ENCODE measurements around the gene ZBTB8A. TPM values are rescaled to one million over a fixed set of nuclear protein-coding genes. Genes with fewer than 3 reads are reported as not detected.

ZBTB8A gene
- total and polyA plus RNA-seq, 4 donors = 0.93 to 3.3 (median 1.3) TPM

DNA sequence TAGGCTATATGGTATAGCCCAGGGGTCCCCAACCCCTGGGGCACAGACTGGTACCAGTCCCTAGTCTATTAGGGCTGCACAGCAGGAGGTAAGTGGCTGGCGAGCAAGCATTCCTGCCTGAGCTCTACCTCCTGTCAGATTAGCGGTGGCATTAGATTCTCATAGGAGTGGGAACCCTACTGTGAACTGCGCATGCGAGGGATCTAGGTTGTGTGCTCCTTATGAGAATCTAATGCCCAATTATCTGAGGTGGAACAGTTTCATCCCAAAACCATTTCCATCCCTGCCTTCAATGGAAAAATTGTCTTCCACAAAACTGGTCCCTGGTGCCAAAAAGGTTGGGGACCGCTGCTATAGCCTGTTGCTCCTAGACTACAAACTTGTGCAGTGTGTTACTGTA is 22.8 kb upstream of the ZBTB8A start (continued):
- TF ChIP-seq, protein P1, sequence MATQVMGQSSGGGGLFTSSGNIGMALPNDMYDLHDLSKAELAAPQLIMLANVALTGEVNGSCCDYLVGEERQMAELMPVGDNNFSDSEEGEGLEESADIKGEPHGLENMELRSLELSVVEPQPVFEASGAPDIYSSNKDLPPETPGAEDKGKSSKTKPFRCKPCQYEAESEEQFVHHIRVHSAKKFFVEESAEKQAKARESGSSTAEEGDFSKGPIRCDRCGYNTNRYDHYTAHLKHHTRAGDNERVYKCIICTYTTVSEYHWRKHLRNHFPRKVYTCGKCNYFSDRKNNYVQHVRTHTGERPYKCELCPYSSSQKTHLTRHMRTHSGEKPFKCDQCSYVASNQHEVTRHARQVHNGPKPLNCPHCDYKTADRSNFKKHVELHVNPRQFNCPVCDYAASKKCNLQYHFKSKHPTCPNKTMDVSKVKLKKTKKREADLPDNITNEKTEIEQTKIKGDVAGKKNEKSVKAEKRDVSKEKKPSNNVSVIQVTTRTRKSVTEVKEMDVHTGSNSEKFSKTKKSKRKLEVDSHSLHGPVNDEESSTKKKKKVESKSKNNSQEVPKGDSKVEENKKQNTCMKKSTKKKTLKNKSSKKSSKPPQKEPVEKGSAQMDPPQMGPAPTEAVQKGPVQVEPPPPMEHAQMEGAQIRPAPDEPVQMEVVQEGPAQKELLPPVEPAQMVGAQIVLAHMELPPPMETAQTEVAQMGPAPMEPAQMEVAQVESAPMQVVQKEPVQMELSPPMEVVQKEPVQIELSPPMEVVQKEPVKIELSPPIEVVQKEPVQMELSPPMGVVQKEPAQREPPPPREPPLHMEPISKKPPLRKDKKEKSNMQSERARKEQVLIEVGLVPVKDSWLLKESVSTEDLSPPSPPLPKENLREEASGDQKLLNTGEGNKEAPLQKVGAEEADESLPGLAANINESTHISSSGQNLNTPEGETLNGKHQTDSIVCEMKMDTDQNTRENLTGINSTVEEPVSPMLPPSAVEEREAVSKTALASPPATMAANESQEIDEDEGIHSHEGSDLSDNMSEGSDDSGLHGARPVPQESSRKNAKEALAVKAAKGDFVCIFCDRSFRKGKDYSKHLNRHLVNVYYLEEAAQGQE (IDR thresholded peaks at IDR 0.05) = no peak
- TF ChIP-seq RXRA (IDR thresholded peaks at IDR 0.05) = no peak
- TF ChIP-seq GABPA (IDR thresholded peaks at IDR 0.05 in 1 of 2, conservative IDR thresholded peaks at IDR 0.05 in 1 of 2) = no peak

DNA sequence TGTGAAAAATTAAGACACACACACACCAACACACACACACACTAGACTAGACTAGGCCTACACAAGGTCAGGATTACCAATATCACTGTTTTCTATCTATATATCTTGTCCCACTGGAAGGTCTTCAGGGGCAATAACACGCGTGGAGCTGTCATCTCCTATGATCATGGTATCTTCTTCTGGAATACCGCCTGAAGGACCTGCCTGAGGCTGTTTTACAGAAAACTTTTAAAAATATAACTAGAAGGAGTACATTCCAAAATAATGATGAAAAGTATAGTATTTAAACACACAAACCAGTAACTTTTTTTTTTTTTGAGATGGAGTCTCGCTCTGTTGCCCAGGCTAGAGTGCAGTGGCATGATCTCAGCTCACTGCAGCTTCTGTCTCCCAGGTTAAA is 20.3 kb upstream of the ZBTB8A start:
- H3K27ac ChIP-seq (ENCODE audit: low read depth in 1 of 2, low read length in 2 of 2) = no peak overlapping the region
- no peak overlapping the region for H3K9ac ChIP-seq (ENCODE audit: low read depth in 1 of 2, low read length in 2 of 2)
- WGBS = 96% methylated on average over 4 of the region's 4 CpGs
- H3K4me3 ChIP-seq (ENCODE audit: low read depth in 1 of 3, low read length in 3 of 3) = no peak overlapping the region
- no peaks in the 10 kb centered on the region for H3K27me3 ChIP-seq (ENCODE audit: control insufficient read depth in 4 of 4, insufficient read depth in 4 of 4, low read length in 3 of 4)
- no peaks in the 10 kb centered on the region for H3K9me3 ChIP-seq (ENCODE audit: control insufficient read depth in 4 of 4, low read length in 3 of 4)
- H3K4me1 ChIP-seq (ENCODE audit: control insufficient read depth in 4 of 4, insufficient read depth in 4 of 4, low read length in 3 of 4) = no peaks in the 10 kb centered on the region
- TF ChIP-seq HNF4G (IDR thresholded peaks at IDR 0.05) (no peak), JUND (IDR thresholded peaks at IDR 0.05) (no peak), TAF1 (conservative IDR thresholded peaks at IDR 0.05) (no peak), GABPA (IDR thresholded peaks at IDR 0.05 in 1 of 2, conservative IDR thresholded peaks at IDR 0.05 in 1 of 2) (no peak), RXRA (IDR thresholded peaks at IDR 0.05) (no peak), EGR1 (IDR thresholded peaks at IDR 0.05; ENCODE audit: low read depth in 2 of 2) (no peak), FOXA1 (IDR thresholded peaks at IDR 0.05) (no peak), NR2F2 (IDR thresholded peaks at IDR 0.05) (no peak)
- TF ChIP-seq, protein P2, sequence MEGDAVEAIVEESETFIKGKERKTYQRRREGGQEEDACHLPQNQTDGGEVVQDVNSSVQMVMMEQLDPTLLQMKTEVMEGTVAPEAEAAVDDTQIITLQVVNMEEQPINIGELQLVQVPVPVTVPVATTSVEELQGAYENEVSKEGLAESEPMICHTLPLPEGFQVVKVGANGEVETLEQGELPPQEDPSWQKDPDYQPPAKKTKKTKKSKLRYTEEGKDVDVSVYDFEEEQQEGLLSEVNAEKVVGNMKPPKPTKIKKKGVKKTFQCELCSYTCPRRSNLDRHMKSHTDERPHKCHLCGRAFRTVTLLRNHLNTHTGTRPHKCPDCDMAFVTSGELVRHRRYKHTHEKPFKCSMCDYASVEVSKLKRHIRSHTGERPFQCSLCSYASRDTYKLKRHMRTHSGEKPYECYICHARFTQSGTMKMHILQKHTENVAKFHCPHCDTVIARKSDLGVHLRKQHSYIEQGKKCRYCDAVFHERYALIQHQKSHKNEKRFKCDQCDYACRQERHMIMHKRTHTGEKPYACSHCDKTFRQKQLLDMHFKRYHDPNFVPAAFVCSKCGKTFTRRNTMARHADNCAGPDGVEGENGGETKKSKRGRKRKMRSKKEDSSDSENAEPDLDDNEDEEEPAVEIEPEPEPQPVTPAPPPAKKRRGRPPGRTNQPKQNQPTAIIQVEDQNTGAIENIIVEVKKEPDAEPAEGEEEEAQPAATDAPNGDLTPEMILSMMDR (IDR thresholded peaks at IDR 0.05; ENCODE audit: low read depth, low read length, missing input control) = no peak
- TF ChIP-seq, protein P3, sequence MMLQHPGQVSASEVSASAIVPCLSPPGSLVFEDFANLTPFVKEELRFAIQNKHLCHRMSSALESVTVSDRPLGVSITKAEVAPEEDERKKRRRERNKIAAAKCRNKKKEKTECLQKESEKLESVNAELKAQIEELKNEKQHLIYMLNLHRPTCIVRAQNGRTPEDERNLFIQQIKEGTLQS (IDR thresholded peaks at IDR 0.05) = no peak
- TF ChIP-seq, protein P1 (IDR thresholded peaks at IDR 0.05) = no peak
- H3K36me3 ChIP-seq (ENCODE audit: control insufficient read depth in 4 of 4, insufficient read depth in 3 of 4, low read depth in 1 of 4, low read length in 3 of 4) = no peaks in the 10 kb centered on the region
- no peak for DNase-seq (ENCODE audit: low spot score)
